Fibroblast of the aortic adventitia (primary cell): ENCODE data around the gene KIFC1. TPM values are rescaled to one million over a fixed set of nuclear protein-coding genes. Genes with fewer than 3 reads are reported as not detected.

ENCODE experiments used
- DNase-seq: peaks from one replicate; pipeline ENCODE4 v3.0.0-alpha.2; 2010; ENCODE audit warnings: low read depth
- H3K4me3 ChIP-seq: 2 replicates; pipeline ENCODE4 v1.5.1; 2011; ENCODE audit warnings: low read depth, mild to moderate bottlenecking, control low read depth, low read length, moderate library complexity
- CTCF ChIP-seq: IDR thresholded peaks from 2 replicates; pipeline ENCODE4 v1.5.1; 2011; ENCODE audit warnings: mild to moderate bottlenecking, low read length, control low read depth, inconsistent platforms; ENCODE audit not compliant: insufficient read depth
- total RNA-seq: library from RNA; depleted of rRNA; stranded (reverse); fragments of >200 nt; gene quantifications from 2 replicates; pipeline ENCODE4 v1.2.3, GENCODE V29; 2012; ENCODE audit warnings: low replicate concordance

The KIFC1 gene
- total RNA-seq, 1 donor: 49.3 TPM

- no peak overlapping the region for H3K4me3 ChIP-seq
- DNase-seq: no peak
- no peak for TF ChIP-seq CTCF
Measured at GRCh38 chr6:33438978-33439594, 47.5 kb downstream of the KIFC1 start.

GRCh38 chr6:33439956-33440648 lies 48.5 kb downstream of the KIFC1 start:
- no peak for DNase-seq
- TF ChIP-seq CTCF: no peak
- H3K4me3 ChIP-seq: no peak overlapping the region

- H3K4me3 ChIP-seq: no peak overlapping the region
- DNase-seq: no peak
- no peak for TF ChIP-seq CTCF
Measured at GRCh38 chr6:33440649-33441309, 49.2 kb downstream of the KIFC1 start.

GRCh38 chr6:33441457-33441856 lies 49.8 kb downstream of the KIFC1 start:
- no peak for TF ChIP-seq CTCF
- no peak for DNase-seq
- no peak overlapping the region for H3K4me3 ChIP-seq

- no peak for DNase-seq
- H3K4me3 ChIP-seq: no peak overlapping the region
- TF ChIP-seq CTCF: no peak
Measured at GRCh38 chr6:33442283-33442682, 50.7 kb downstream of the KIFC1 start.

GRCh38 chr6:33443025-33443424 lies 51.4 kb downstream of the KIFC1 start:
- no peak overlapping the region for H3K4me3 ChIP-seq
- DNase-seq: no peak
- TF ChIP-seq CTCF: no peak
